Dendritic cell treated with granulocyte-macrophage colony-stimulating factor and Interleukin-4, amounts not matched to agents 40 ng/mL and 50 ng/mL, for 4 days (primary cell): ENCODE data around the gene SEPHS1.
"Not testable (repeated sequence)": the region's sequence is repeated elsewhere in the genome, so short reads cannot be mapped to it uniquely, and the experiment has no call there.

ENCODE experiments used
- H3K27ac Mint-ChIP-seq: one replicate; pipeline ENCODE4 v1.8.0; 2022; ENCODE audit warnings: mild to moderate bottlenecking, mixed read lengths
- H3K27me3 Mint-ChIP-seq: one replicate; pipeline ENCODE4 v1.8.0; 2022; ENCODE audit warnings: mild to moderate bottlenecking, mixed read lengths
- H3K36me3 Mint-ChIP-seq: one replicate; pipeline ENCODE4 v1.8.0; 2022; ENCODE audit warnings: low read depth, mixed read lengths
- H3K4me1 Mint-ChIP-seq: one replicate; pipeline ENCODE4 v1.8.0; 2022; ENCODE audit warnings: low read depth, mixed read lengths
- H3K4me3 Mint-ChIP-seq: one replicate; pipeline ENCODE4 v1.8.0; 2022; ENCODE audit warnings: mild to moderate bottlenecking, moderate library complexity, mixed read lengths
- H3K9me3 Mint-ChIP-seq: one replicate; pipeline ENCODE4 v1.8.0; 2022; ENCODE audit warnings: mixed read lengths
- intact Hi-C: fragments of 100-400 bp; cut with micrococcal nuclease; formaldehyde crosslinking; loops from one replicate; pipeline ENCODE4 v1.15.0; 2022

The SEPHS1 gene

GRCh38 chr10:13347500-13348156 is 465 bp downstream of the SEPHS1 start:
- intact Hi-C loops = loop anchor here (1.0 to 5.0 kb wide), 2 partner anchors 45 to 1750 kb away; partner anchors contain the start of gene RPP38
- Mint-ChIP-seq H3K9me3 (no peaks in the 10 kb centered on the region), H3K36me3 (peaks cover 23% of the 10 kb centered on the region), H3K27ac (peak overlapping the region; percentile 80), H3K27me3 (peaks cover 20% of the 10 kb centered on the region), H3K4me3 (peak overlapping the region; percentile 60), H3K4me1 (peaks cover 39% of the 10 kb centered on the region)

- Mint-ChIP-seq H3K4me3 (peak overlapping the region; percentile 73), H3K4me1 (peaks cover 39% of the 10 kb centered on the region), H3K36me3 (peaks cover 27% of the 10 kb centered on the region), H3K27me3 (peaks cover 15% of the 10 kb centered on the region), H3K27ac (peak overlapping the region; percentile 79), H3K9me3 (no peaks in the 10 kb centered on the region)
- intact Hi-C loops = loop anchor here (5.0 kb wide), 1 partner anchor 1750 kb away; the partner anchor contains the start of gene RPP38
Observed at GRCh38 chr10:13347043-13347499, 1.0 kb downstream of the SEPHS1 start.

GRCh38 chr10:13346283-13347042 is 1.6 kb downstream of the SEPHS1 start:
- Mint-ChIP-seq H3K27me3 (peaks cover 9% of the 10 kb centered on the region), H3K27ac (peak overlapping the region; percentile 79), H3K9me3 (no peaks in the 10 kb centered on the region), H3K36me3 (peaks cover 32% of the 10 kb centered on the region), H3K4me1 (peaks cover 39% of the 10 kb centered on the region), H3K4me3 (peak overlapping the region; percentile 73)
- intact Hi-C loops = loop anchor here (5.0 kb wide), 1 partner anchor 1751 kb away; the partner anchor contains the start of gene RPP38

- H3K4me3 Mint-ChIP-seq = no peak overlapping the region
- H3K27ac Mint-ChIP-seq = peak overlapping the region; percentile 34
- intact Hi-C loops = no loop called here
- H3K27me3 Mint-ChIP-seq = no peaks in the 10 kb centered on the region
- H3K4me1 Mint-ChIP-seq = peaks cover 38% of the 10 kb centered on the region
- no peaks in the 10 kb centered on the region for H3K9me3 Mint-ChIP-seq
- H3K36me3 Mint-ChIP-seq = peaks cover 50% of the 10 kb centered on the region
Observed at GRCh38 chr10:13340626-13341376, 7.3 kb downstream of the SEPHS1 start.

- Mint-ChIP-seq H3K9me3 (no peaks in the 10 kb centered on the region), H3K4me1 (peaks cover 35% of the 10 kb centered on the region), H3K36me3 (peaks cover 58% of the 10 kb centered on the region), H3K4me3 (no peak overlapping the region), H3K27ac (no peak overlapping the region), H3K27me3 (no peaks in the 10 kb centered on the region)
- intact Hi-C loops = no loop called here
Observed at GRCh38 chr10:13340068-13340467, 8.0 kb downstream of the SEPHS1 start.

GRCh38 chr10:13338390-13339110 is 9.5 kb downstream of the SEPHS1 start:
- peaks cover 65% of the 10 kb centered on the region for H3K36me3 Mint-ChIP-seq
- H3K4me3 Mint-ChIP-seq = no peak overlapping the region
- H3K27me3 Mint-ChIP-seq = no peaks in the 10 kb centered on the region
- H3K9me3 Mint-ChIP-seq = no peaks in the 10 kb centered on the region
- peak overlapping the region; percentile 61 for H3K27ac Mint-ChIP-seq
- intact Hi-C loops = no loop called here
- H3K4me1 Mint-ChIP-seq = peaks cover 29% of the 10 kb centered on the region

- no peak overlapping the region for H3K4me3 Mint-ChIP-seq
- H3K27me3 Mint-ChIP-seq = no peaks in the 10 kb centered on the region
- H3K4me1 Mint-ChIP-seq = peaks cover 25% of the 10 kb centered on the region
- no peaks in the 10 kb centered on the region for H3K9me3 Mint-ChIP-seq
- intact Hi-C loops = no loop called here
- peak overlapping the region; percentile 61 for H3K27ac Mint-ChIP-seq
- H3K36me3 Mint-ChIP-seq = peaks cover 65% of the 10 kb centered on the region
Observed at GRCh38 chr10:13337827-13338196, 10.3 kb downstream of the SEPHS1 start.

- peak overlapping the region; percentile 61 for H3K27ac Mint-ChIP-seq
- H3K27me3 Mint-ChIP-seq = no peaks in the 10 kb centered on the region
- intact Hi-C loops = no loop called here
- H3K9me3 Mint-ChIP-seq = no peaks in the 10 kb centered on the region
- peaks cover 65% of the 10 kb centered on the region for H3K36me3 Mint-ChIP-seq
- no peak overlapping the region for H3K4me3 Mint-ChIP-seq
- peaks cover 25% of the 10 kb centered on the region for H3K4me1 Mint-ChIP-seq
Observed at GRCh38 chr10:13337128-13337826, 10.8 kb downstream of the SEPHS1 start.

GRCh38 chr10:13335881-13336280 is 12.2 kb downstream of the SEPHS1 start:
- Mint-ChIP-seq H3K4me3 (peak overlapping the region; percentile 37), H3K9me3 (no peaks in the 10 kb centered on the region), H3K27me3 (no peaks in the 10 kb centered on the region), H3K36me3 (peaks cover 74% of the 10 kb centered on the region), H3K27ac (peak overlapping the region; percentile 61), H3K4me1 (peaks cover 25% of the 10 kb centered on the region)
- intact Hi-C loops = no loop called here

- Mint-ChIP-seq H3K27me3 (no peaks in the 10 kb centered on the region), H3K9me3 (no peaks in the 10 kb centered on the region), H3K36me3 (peaks cover 86% of the 10 kb centered on the region), H3K27ac (no peak overlapping the region), H3K4me3 (no peak overlapping the region), H3K4me1 (peaks cover 25% of the 10 kb centered on the region)
- intact Hi-C loops = no loop called here
Observed at GRCh38 chr10:13334556-13334955, 13.5 kb downstream of the SEPHS1 start.

- H3K27me3 Mint-ChIP-seq = no peaks in the 10 kb centered on the region
- no peak overlapping the region for H3K4me3 Mint-ChIP-seq
- intact Hi-C loops = no loop called here
- H3K27ac Mint-ChIP-seq = no peak overlapping the region
- peaks cover 99% of the 10 kb centered on the region for H3K36me3 Mint-ChIP-seq
- H3K9me3 Mint-ChIP-seq = no peaks in the 10 kb centered on the region
- peaks cover 10% of the 10 kb centered on the region for H3K4me1 Mint-ChIP-seq
Observed at GRCh38 chr10:13331646-13332045, 16.4 kb downstream of the SEPHS1 start.

- intact Hi-C loops, H3K4me1 Mint-ChIP-seq, H3K9me3 Mint-ChIP-seq, H3K27ac Mint-ChIP-seq, H3K4me3 Mint-ChIP-seq, H3K27me3 Mint-ChIP-seq: not testable (repeated sequence)
- H3K36me3 Mint-ChIP-seq = peaks cover 99% of the 10 kb centered on the region
Observed at GRCh38 chr10:13330980-13331379, 17.1 kb downstream of the SEPHS1 start.

- intact Hi-C loops = no loop called here
- no peak overlapping the region for H3K4me3 Mint-ChIP-seq
- no peak overlapping the region for H3K27ac Mint-ChIP-seq
- H3K9me3 Mint-ChIP-seq = no peaks in the 10 kb centered on the region
- no peaks in the 10 kb centered on the region for H3K27me3 Mint-ChIP-seq
- no peaks in the 10 kb centered on the region for H3K4me1 Mint-ChIP-seq
- peaks cover 99% of the 10 kb centered on the region for H3K36me3 Mint-ChIP-seq
Observed at GRCh38 chr10:13329565-13329964, 18.5 kb downstream of the SEPHS1 start.
